ENCODE data around the gene SERGEF.

Gene SERGEF

DNA sequence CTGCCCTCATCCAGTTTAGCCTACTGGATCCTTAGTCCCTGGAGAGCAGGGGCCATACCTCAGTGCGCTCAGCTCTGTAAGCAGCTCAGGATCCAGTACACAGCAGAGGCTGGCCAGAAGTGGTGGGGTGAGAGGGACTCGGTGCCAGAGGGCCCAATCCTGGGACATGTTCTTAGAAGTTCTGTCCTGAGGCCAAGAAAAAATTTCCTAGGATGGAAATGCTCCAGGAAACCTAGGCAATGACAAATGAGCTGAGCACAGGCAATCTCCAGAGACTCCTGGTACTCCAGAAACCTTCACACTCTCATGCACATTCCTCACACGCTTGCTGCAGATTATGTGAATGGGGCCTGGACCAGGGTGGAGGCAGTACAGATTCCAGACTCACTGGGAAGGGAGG is 89.6 kb downstream of the SERGEF start:
- Histone ChIP-seq H3K9ac (ENCODE audit: low read length) (no peak overlapping the region), H3K27me3 (replicated peaks; ENCODE audit: control insufficient read depth, insufficient read depth, low read length) (no peaks in the 10 kb centered on the region), H3K36me3 (ENCODE audit: control insufficient read depth, insufficient read depth, low read length, severe bottlenecking) (no peaks in the 10 kb centered on the region), H3K4me1 (ENCODE audit: control insufficient read depth, insufficient read depth, low read length) (peaks cover 58% of the 10 kb centered on the region), H3K4me3 (ENCODE audit: low read length) (no peak overlapping the region), H3K9me3 (ENCODE audit: control insufficient read depth, low read length) (no peaks in the 10 kb centered on the region)
- DNase-seq (ENCODE audit: low read depth), result peak; percentile 51

DNA sequence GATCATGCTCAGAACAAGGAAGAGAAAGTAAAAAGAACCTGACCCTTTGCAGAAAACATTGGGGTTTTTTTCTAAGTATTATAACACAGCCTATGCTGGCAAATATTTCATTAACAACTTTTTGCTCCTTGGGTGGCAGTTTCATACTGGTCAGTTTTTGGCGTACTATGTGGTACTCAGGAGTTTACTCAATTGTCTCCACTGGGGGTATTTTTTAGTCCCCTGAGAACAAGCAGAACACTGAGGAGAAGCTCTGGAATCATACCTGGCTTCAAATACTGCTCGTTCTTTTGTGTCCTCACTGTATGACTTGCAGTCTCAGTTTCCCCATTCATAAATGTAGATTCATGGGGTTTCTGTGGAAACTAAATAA is 90.4 kb downstream of the SERGEF start:
- Histone ChIP-seq H3K4me3 (ENCODE audit: low read length) (peak overlapping the region; percentile 37), H3K9me3 (ENCODE audit: control insufficient read depth, low read length) (no peaks in the 10 kb centered on the region), H3K9ac (ENCODE audit: low read length) (peak overlapping the region; percentile 45), H3K4me1 (ENCODE audit: control insufficient read depth, insufficient read depth, low read length) (peaks cover 50% of the 10 kb centered on the region), H3K27me3 (replicated peaks; ENCODE audit: control insufficient read depth, insufficient read depth, low read length) (no peaks in the 10 kb centered on the region), H3K36me3 (ENCODE audit: control insufficient read depth, insufficient read depth, low read length, severe bottlenecking) (no peaks in the 10 kb centered on the region)
- no peak for DNase-seq (ENCODE audit: low read depth)

DNA sequence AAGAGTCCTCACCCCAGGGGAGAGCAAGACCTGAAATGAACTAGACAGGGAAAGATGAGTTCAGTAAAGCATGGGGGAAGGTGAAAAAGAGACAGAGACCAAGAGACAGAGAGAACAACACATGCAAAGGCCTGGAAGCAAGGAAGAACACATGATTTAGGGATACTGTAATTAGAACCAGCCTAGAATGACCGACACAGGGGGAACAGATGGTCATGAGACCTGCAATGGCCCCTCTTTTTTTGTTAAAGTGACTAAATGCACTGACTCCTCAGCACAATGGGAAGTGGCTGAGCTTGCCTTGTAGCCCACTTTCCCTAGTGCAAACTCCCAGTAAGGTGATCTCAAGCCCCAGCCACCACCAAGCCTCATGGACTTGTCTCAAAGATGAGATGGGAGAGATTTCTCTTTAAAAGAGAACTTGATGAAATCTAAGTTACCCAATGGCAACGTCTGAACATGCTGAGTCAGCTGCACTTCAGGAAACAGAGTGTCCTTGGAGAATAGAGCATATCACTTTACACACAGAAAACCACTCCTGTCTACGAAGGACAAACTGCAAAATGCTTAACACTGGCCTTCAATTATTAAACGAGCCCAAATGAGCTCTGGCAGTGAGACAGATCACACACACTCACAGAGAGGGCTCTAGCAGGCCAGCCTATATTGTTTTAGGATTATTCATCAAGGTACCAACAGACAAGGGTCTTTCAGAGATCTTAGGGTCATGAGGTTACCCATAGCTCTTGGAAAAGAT is 91.0 kb downstream of the SERGEF start:
- DNase-seq (ENCODE audit: low read depth), result peak; percentile 79
- H3K4me3 ChIP-seq (ENCODE audit: low read length), result peak overlapping the region; percentile 37
- no peaks in the 10 kb centered on the region for H3K36me3 ChIP-seq (ENCODE audit: control insufficient read depth, insufficient read depth, low read length, severe bottlenecking)
- H3K4me1 ChIP-seq (ENCODE audit: control insufficient read depth, insufficient read depth, low read length), result peaks cover 46% of the 10 kb centered on the region
- peak overlapping the region; percentile 45 for H3K9ac ChIP-seq (ENCODE audit: low read length)
- H3K9me3 ChIP-seq (ENCODE audit: control insufficient read depth, low read length), result no peaks in the 10 kb centered on the region
- no peaks in the 10 kb centered on the region for H3K27me3 ChIP-seq (replicated peaks; ENCODE audit: control insufficient read depth, insufficient read depth, low read length)

DNA sequence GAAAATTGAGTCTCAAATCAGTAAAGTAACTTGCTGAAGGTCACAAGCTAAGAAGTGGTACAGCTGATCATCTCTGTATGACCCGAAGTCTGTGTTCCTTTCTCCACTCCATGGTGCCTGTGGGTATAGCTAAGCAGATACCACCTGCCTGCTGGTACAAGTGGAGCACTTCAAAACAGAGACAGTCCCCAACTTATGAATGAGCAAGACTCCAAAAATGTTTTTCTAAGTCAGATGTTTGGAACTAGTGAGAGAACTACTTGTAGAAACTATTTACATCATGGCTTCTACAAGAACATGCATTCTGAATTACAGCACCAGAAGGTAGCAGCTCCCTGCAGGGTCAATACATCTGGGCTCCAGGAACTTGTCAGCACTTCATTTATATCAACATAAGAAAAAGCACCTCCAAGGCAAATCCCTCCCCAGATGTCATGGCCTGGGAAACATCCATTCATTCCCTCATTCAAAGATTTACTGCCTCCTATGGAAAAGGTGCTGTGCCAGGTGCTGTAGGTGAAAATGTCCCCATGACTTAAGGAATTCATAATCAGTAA is 94.7 kb downstream of the SERGEF start:
- no peak overlapping the region for H3K4me3 ChIP-seq (ENCODE audit: low read length)
- H3K27me3 ChIP-seq (replicated peaks; ENCODE audit: control insufficient read depth, insufficient read depth, low read length), result no peaks in the 10 kb centered on the region
- no peak overlapping the region for H3K9ac ChIP-seq (ENCODE audit: low read length)
- peaks cover 42% of the 10 kb centered on the region for H3K4me1 ChIP-seq (ENCODE audit: control insufficient read depth, insufficient read depth, low read length)
- no peaks in the 10 kb centered on the region for H3K9me3 ChIP-seq (ENCODE audit: control insufficient read depth, low read length)
- no peaks in the 10 kb centered on the region for H3K36me3 ChIP-seq (ENCODE audit: control insufficient read depth, insufficient read depth, low read length, severe bottlenecking)
- no peak for DNase-seq (ENCODE audit: low read depth)

DNA sequence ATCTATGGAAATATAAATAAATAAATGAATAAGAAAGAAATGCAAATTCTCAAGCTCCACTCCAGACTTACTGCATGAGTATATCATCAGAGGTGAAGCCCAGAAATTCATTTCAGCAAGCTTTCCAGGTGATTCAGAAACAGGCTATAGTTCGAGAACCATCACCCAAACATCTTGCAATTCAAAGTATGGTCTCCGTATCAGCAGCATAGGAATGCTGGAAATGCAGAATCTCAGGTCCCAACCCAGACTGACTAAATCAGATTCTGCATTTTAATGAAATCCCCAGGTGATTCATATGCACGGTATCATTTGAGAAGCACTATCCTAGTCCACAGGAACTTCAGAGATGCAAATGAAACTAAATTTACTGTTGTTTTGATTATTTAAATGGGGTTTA is 95.3 kb downstream of the SERGEF start:
- Histone ChIP-seq H3K4me3 (ENCODE audit: low read length) (no peak overlapping the region), H3K27me3 (replicated peaks; ENCODE audit: control insufficient read depth, insufficient read depth, low read length) (no peaks in the 10 kb centered on the region), H3K36me3 (ENCODE audit: control insufficient read depth, insufficient read depth, low read length, severe bottlenecking) (no peaks in the 10 kb centered on the region), H3K9me3 (ENCODE audit: control insufficient read depth, low read length) (no peaks in the 10 kb centered on the region), H3K9ac (ENCODE audit: low read length) (no peak overlapping the region), H3K4me1 (ENCODE audit: control insufficient read depth, insufficient read depth, low read length) (peaks cover 36% of the 10 kb centered on the region)
- no peak for DNase-seq (ENCODE audit: low read depth)

DNA sequence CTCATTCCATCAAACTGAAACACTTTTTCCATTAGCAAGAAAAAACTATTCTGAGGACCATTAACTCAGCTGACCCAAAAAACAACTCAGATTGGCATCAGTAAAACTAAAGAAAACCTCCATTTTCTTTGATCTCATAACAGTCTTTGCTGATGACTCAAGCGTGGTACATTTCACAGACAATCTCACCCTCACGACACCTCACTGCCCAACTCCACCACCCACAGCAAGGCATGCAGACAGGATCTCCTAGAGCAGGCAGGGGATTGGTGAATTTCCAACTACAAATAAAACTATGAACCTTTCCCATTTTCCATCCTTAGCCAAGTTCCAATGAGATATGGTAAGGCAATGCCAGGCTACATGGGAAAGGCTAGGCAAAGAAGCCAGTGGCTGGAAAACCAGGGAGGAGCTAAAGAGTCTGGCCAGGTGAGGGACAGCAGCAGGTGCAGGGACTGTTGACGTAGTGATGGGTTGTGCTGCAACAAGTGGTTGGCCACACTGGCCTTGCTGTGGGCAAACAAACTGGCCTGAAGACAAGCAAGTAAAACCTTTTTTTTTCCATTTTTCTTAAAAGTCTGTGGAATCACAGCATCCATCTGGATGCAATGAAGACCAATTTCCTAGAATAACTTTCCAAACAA is 97.2 kb downstream of the SERGEF start:
- Histone ChIP-seq H3K36me3 (ENCODE audit: control insufficient read depth, insufficient read depth, low read length, severe bottlenecking) (no peaks in the 10 kb centered on the region), H3K9ac (ENCODE audit: low read length) (no peak overlapping the region), H3K27me3 (replicated peaks; ENCODE audit: control insufficient read depth, insufficient read depth, low read length) (no peaks in the 10 kb centered on the region), H3K9me3 (ENCODE audit: control insufficient read depth, low read length) (no peaks in the 10 kb centered on the region), H3K4me1 (ENCODE audit: control insufficient read depth, insufficient read depth, low read length) (peaks cover 19% of the 10 kb centered on the region), H3K4me3 (ENCODE audit: low read length) (no peak overlapping the region)
- no peak for DNase-seq (ENCODE audit: low read depth)

DNA sequence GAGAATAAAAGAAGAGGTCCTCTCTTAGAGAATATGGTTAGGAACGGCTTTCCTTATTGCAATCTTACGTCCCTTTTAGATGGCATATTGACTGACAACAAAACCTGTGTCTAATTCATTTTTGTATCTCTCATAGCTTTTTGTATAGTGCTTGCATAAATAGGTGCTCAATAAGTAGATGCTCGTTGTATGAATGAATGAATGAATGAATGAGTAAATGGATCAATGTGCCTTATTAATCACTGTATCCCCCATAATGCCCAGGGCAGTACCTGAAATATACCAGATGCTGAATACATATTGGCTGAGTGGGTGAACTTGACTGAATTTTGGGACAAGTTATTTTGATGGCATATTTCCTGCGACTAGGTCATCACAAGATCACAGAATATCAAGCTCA is 97.9 kb downstream of the SERGEF start:
- no peak overlapping the region for H3K4me3 ChIP-seq (ENCODE audit: low read length)
- DNase-seq (ENCODE audit: low read depth), result no peak
- H3K36me3 ChIP-seq (ENCODE audit: control insufficient read depth, insufficient read depth, low read length, severe bottlenecking), result no peaks in the 10 kb centered on the region
- H3K27me3 ChIP-seq (replicated peaks; ENCODE audit: control insufficient read depth, insufficient read depth, low read length), result no peaks in the 10 kb centered on the region
- H3K4me1 ChIP-seq (ENCODE audit: control insufficient read depth, insufficient read depth, low read length), result peaks cover 14% of the 10 kb centered on the region
- H3K9me3 ChIP-seq (ENCODE audit: control insufficient read depth, low read length), result no peaks in the 10 kb centered on the region
- no peak overlapping the region for H3K9ac ChIP-seq (ENCODE audit: low read length)

DNA sequence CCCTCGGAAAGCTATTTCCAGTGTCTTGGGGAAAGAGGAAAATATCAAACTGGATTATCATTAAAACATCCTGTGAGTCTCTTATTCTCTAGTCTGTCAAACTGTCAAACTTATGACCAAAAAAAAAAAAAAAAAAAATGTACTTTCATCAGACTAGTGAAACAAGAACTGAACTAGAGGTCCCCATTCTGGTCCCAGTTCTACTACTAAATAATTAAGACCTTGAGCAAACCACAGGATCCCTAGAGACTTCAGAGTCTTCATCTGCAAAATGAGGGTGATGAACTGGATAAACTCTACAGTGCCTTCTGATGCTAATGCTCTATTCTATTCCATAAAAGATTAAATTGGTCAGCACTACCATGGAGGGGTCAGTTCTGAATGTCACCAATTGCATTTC is 105.8 kb downstream of the SERGEF start:
- H3K4me1 ChIP-seq (ENCODE audit: control insufficient read depth, insufficient read depth, low read length), result no peaks in the 10 kb centered on the region
- H3K4me3 ChIP-seq (ENCODE audit: low read length), result no peak overlapping the region
- no peak for DNase-seq (ENCODE audit: low read depth)
- H3K27me3 ChIP-seq (replicated peaks; ENCODE audit: control insufficient read depth, insufficient read depth, low read length), result no peaks in the 10 kb centered on the region
- no peaks in the 10 kb centered on the region for H3K9me3 ChIP-seq (ENCODE audit: control insufficient read depth, low read length)
- H3K9ac ChIP-seq (ENCODE audit: low read length), result no peak overlapping the region
- H3K36me3 ChIP-seq (ENCODE audit: control insufficient read depth, insufficient read depth, low read length, severe bottlenecking), result no peaks in the 10 kb centered on the region

DNA sequence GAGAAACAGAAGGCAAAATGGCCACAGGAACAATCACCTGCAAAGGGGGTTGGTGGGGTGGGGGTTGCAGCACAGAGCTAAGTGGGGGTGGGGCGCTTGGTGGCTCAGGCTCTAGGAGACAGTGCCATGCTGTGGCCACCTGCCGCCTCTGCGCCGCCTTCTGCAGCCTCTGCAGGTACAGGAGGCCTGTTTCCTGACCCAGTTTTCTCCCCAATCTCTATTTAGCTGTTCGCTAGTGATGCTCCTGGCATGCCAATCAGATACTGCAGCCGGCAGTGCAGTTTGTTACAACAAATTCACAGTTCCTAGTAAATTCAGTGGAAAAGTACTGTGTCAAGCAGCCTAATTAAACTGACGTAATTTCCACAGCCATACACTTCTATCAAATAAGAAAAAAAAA is 106.4 kb downstream of the SERGEF start:
- DNase-seq (ENCODE audit: low read depth), result no peak
- no peak overlapping the region for H3K4me3 ChIP-seq (ENCODE audit: low read length)

DNA sequence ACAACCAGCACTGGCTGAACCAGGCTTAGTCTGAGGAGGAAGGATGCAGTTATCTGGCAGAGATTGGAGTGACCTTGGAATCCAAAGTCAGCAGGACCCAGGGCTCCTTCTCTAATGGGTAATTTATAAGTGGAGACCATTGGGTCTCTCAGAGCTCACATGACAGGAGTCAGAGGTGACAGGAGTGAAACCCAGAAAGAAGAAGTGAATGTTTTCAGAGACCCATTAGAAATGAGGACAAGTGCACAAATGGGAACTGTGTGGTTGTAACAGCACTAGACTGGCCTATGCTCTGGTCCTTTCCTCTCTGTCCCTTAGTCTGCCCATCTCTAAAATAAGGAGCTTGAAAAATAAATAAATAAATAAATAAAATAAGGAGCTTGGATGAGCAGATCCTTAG is 107.4 kb downstream of the SERGEF start:
- no peak overlapping the region for H3K9ac ChIP-seq (ENCODE audit: low read length)
- H3K9me3 ChIP-seq (ENCODE audit: control insufficient read depth, low read length), result no peaks in the 10 kb centered on the region
- no peak for DNase-seq (ENCODE audit: low read depth)
- no peak overlapping the region for H3K4me3 ChIP-seq (ENCODE audit: low read length)
- H3K36me3 ChIP-seq (ENCODE audit: control insufficient read depth, insufficient read depth, low read length, severe bottlenecking), result no peaks in the 10 kb centered on the region
- H3K4me1 ChIP-seq (ENCODE audit: control insufficient read depth, insufficient read depth, low read length), result no peaks in the 10 kb centered on the region
- H3K27me3 ChIP-seq (replicated peaks; ENCODE audit: control insufficient read depth, insufficient read depth, low read length), result no peaks in the 10 kb centered on the region

More for the DNA sequence above, 106.4 kb downstream of the SERGEF start:
- Histone ChIP-seq H3K9ac (ENCODE audit: low read length) (no peak overlapping the region), H3K9me3 (ENCODE audit: control insufficient read depth, low read length) (no peaks in the 10 kb centered on the region), H3K4me1 (ENCODE audit: control insufficient read depth, insufficient read depth, low read length) (no peaks in the 10 kb centered on the region), H3K27me3 (replicated peaks; ENCODE audit: control insufficient read depth, insufficient read depth, low read length) (no peaks in the 10 kb centered on the region), H3K36me3 (ENCODE audit: control insufficient read depth, insufficient read depth, low read length, severe bottlenecking) (no peaks in the 10 kb centered on the region)

DNA sequence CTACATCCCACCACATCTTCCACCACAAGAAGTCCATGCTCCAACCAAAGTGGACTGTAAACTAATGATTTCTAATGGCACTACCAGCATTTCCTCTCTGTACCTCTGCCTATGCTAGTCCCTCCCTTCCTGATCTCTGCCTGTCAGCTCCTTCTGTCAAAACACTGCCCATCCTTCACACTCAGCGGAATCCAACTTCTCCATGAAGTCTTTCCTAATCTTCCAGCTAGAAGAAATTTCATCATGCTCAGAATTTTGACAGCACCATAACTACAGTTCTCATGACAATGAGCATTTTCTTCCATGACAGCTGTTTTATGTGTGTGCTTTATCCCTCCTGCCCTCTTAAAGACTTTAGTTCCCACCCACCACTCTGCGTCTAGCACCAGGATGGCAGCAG is 111.4 kb downstream of the SERGEF start:
- Histone ChIP-seq H3K4me3 (ENCODE audit: low read length) (no peak overlapping the region), H3K9me3 (ENCODE audit: control insufficient read depth, low read length) (no peaks in the 10 kb centered on the region), H3K27me3 (replicated peaks; ENCODE audit: control insufficient read depth, insufficient read depth, low read length) (no peaks in the 10 kb centered on the region), H3K36me3 (ENCODE audit: control insufficient read depth, insufficient read depth, low read length, severe bottlenecking) (no peaks in the 10 kb centered on the region), H3K9ac (ENCODE audit: low read length) (no peak overlapping the region), H3K4me1 (ENCODE audit: control insufficient read depth, insufficient read depth, low read length) (no peaks in the 10 kb centered on the region)
- no peak for DNase-seq (ENCODE audit: low read depth)

Measured in adipocyte (in vitro differentiated cells).